Stimulated activated CD4-positive, alpha-beta T cell treated with anti-CD3 and anti-CD28 coated beads, TNF-alpha, amount 100 ng/mL, for 24 hours (primary cell): Measurements from ENCODE around the gene SAMD8.
"Not testable (repeated sequence)": the region's sequence is repeated elsewhere in the genome, so short reads cannot be mapped to it uniquely, and the experiment has no call there.

Experiments used
- DNase-seq, 3 experiments: peaks; one replicate each; pipeline ENCODE4 v3.0.0-alpha.2; 2020; ENCODE audit warnings: low read depth in 3 of 3

The SAMD8 gene

DNA sequence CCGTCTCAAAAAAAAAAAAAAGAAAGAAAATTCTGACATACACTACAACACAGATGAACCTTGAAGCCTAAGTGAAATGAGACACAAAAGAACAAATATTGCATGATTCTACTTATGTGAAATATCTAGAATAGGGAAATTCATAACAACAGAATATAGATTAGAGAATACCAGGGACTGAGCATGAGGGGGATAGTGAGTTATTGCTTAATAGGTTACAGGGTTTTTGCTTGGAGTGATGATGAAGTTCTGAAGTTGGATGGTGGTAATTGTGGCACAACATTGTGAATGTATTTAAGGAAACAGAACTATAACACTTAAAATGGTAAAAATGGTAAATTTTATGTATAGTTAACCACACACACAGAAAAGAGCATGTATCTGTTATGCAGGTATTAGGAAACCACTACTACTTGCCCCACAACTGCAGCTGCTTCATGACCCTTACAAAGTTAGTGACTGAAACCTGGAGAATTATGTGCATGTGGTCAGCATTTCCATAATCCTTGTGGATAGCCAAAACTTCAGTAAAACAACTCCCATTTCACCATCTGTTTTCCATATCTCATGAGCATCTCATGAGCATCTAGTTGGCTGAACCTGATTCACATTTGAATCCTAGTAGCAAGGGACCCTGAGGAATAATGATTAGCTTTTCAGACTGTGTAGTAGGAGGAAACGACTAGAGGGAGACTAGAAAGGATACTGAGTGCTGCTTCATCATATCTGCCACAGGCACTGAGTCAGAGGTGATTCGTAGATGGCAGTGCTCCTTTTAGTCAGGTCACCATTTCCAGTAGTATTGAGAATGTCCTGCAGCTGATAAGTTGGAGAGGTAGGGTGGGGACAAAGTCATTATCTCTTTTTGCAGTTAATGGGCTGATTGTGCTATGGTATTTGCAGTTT lies 26.3 kb downstream of the SAMD8 start:
- DNase-seq, result peak in 1 of 3 experiments; percentile 22

DNA sequence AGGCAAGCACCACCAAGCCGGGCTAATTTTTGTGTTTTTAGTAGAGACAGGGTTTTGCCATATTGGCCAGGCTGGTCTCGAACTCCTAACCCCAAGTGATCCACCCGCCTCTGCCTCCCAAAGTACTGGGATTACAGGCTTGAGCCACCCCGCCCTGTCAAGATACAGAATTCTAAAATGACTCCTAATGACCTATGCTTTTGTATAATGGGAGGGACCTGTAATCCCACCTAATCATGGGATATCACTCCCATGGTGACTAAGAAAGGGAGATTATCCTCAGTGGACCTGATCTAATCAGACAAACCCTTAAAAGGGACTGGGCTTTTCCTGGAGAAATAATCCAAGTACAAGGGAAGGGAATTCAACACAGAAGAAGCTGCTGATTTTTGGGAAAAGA lies 28.8 kb downstream of the SAMD8 start:
- DNase-seq, result no peak

DNA sequence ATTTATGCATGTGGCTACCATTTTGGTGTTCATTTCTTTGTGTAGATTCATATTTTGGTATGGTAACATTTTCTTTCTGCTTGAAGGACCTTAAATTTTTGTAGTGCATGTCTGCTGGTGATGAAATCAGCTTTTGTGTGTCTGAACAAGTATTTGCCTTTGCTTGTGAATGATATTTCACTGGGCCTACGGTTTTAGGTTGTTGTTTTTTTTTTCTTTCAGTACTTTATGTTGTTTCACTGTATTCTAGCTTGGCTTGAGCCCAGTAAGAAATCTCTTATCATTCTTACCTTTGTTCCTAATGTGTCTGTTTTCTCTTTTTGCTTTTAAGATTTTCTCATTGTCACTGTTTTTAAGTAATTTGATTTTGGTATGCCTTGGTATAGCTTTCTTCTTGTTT lies 31.9 kb downstream of the SAMD8 start:
- no peak for DNase-seq

DNA sequence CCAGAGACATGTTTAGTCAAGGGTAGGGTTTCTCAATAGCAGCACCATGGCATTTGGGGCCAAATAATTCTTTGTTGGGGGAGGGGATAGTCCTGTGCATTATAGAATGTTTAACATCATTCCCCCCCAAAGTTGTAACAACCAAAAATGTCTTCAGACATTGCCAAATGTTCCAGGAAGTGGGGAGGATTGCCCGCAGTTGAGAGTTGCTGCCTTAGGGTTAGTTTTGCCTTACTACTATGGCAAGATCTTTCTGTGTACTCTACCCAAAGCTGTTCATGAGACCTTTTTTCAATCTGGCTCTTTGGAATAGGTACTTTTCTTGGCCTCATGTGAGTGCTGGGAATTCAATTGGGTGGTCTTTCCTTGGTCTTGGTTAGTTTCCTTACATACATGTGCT lies 34.1 kb downstream of the SAMD8 start:
- DNase-seq, result no peak

DNA sequence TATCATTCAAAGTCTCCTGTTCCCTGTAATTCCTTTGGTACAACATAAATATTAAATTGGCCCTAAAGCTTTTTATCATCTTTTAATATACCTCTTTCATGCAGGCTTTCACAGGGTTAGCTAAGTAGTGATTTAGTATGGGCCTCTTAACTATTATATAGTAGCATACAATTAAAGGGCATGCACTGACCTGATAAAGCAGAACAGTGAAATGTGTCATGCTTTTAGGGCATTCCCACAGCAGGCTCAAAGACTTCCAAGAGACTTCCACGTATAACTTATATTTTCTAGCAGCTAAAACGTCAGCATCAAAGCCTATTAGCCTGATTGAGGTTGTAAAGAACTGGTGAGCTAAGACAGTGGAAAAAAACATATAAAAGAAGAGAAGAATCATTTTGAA lies 35.3 kb downstream of the SAMD8 start:
- no peak for DNase-seq

DNA sequence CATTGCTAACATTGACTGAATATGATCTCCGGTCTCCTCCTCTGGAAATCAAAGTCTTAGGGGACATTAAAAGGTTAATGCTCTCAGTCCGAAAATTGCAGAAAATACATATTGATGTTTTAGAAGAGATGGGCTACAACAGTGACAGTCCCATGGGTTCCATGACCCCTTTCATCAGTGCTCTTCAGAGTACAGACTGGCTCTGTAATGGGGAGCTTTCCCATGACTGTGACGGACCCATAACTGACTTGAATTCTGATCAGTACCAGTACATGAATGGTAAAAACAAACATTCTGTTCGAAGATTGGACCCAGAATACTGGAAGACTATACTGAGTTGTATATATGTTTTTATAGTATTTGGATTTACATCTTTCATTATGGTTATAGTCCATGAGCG lies 39.2 kb downstream of the SAMD8 start:
- no peak for DNase-seq

DNA sequence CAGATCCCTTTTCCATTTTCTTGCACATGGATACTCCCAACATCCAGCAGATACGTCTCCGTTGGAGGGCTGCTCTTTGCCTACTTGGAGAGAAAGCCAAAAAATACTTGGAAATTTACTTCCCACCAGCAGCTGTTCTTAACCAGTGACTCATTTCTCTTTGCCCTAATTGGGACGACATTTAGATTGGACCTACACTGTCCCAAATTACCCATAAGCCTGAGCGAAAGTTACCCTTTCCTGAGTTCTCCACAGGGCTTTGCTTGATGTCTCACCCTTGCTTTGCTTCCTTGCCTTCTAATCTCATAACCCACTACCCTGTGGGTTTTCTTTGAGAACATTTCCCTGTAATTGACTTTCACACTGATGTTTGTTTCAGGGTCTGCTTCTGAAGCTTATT lies 48.1 kb downstream of the SAMD8 start:
- DNase-seq, result no peak

DNA sequence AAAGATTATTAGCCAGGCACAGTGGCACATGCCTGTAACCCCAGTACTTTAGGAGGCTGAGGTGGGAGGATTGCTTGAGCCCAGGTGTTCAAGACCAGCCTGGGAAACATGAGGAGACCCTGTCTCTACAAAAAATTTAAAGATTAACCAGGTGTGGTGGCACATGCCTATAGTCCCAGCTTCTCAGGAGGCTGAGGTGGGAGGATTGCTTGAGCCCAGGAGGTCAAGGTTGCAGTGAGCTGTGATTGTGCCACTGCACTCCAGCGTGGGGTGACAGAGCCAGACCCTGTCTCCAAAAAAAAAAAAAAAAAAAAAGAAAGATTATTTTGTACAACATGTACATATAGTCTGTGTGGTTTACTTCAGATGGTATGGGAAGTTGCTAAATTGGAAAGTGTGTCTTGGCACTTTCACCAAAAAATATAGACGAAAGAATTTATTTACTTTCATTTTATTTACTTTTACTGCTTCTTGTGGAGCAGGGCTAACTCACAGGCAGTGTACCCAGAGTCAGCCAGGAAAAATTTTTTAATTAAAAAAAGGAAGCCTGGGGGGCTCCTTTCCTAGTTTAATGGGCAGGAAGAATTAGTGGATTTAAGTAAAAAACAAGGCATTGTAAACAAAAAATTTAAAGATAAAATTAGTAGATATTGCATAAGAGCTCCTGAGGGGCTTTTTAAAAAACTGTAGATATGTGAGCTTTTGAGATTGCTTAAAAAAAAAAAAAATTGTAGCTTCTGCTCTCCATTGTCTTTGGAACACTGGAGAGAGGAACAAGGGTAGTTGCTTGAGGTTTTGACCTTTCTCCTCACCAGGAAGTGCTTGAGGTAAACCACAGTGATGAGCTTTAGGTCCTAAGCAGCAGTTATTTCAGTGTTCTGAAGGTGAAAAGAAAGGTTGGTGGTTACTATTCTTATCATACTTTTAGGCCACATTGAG lies 54.5 kb downstream of the SAMD8 start:
- DNase-seq, result no peak

DNA sequence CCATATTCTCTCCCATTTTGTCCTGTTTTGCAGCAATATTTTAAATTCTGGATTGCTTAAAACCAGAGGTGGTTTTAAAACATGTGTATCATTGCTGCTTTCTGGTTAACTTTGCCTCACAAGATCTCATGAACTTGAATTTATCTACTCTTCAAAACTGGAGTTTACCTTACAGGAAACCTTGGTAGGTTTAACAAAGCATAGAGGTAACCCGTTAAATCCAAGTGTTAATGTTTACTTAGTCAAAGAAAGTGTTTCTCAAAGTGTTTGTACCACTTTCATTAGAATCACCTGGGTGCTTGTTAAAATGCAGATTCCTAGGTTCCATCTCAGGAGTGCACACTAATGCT lies 55.1 kb downstream of the SAMD8 start:
- DNase-seq, result no peak

DNA sequence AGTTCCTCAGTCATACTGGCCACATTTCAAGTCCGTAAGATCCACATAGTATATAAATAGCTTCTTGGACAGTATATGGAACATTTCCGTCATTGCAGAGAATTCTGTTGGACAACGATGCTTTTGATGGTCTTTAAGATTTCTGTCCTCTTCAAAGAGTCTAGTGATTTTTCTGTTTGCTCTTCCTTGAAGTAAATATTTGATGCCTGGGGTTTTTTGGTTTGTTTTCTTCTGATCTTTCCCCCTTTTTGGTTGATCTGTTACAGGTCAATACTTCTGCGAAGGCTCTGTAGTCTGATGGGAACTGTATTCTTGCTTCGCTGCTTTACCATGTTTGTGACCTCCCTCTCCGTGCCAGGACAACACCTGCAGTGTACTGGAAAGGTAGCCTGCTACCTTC lies 56.8 kb downstream of the SAMD8 start:
- DNase-seq, result no peak

DNA sequence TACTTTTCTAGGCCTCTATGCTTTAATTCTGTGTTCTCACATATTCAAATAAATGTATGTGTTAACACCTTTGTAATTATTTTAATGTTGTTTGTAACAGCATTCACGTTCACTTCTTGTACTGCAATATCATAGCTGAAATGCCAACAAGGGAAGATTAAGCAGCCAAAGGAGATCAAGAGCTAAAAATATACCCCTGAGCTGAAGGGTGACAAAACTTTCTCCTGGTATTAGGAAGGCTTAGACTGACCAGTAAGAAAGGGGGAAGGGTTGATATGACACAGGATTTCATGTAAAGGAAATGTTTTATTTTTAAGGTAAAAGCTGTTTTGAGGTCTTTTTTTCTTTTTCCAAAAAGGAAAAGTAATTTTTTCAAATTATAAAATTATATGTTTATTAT lies 58.8 kb downstream of the SAMD8 start:
- no peak for DNase-seq

DNA sequence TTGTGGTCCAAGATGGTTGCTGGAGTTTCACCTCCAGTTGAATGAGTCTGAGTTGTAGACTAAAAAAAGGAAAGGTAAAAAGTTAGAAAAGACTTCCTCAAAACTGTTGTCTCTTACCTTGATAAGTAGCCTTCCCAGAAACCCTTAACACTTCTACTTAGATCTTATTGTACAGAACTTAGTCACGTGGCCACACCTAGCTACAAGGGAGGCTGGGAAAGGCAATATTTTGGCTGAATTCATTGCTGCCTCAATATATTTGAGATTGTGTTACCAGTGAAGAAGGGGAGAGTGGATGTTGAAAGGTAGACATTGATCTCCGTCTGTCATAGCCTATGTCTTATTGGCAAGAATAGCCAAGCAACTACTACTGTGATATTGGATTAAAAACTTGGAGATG lies 63.6 kb downstream of the SAMD8 start:
- DNase-seq, result no peak

DNA sequence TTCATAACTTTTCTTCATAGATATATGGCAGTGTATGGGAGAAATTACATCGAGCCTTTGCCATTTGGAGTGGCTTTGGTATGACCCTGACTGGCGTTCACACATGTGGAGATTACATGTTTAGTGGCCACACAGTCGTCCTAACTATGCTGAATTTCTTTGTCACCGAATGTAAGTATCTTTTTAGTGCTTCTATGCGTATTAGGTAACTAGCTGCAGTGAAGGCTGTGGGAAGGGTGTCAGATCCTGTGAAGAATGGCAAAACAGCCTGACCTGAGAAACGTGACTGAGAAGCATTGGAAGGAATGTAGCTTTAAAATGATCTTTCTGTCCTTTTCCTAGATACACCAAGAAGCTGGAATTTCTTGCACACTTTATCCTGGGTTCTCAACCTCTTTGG lies 64.6 kb downstream of the SAMD8 start:
- no peak for DNase-seq

DNA sequence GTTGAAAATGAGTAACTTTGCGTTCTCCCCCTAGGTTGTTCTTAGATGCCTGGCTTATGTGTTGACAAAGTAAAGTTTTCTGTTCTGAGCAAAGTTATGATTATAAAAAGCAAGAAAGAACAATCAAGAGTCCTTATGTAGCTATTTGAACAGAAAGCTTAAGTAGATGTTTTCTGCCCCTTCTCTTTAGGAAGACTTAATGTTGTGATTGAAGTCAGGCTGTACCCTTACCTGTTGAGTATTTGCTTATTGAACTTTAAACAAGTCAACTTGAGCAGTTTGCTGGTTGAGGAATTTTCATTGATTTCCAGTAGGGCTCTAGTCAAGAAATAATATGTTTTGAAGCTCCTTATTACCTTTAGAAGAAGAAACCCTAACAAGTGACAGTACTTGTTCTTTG lies 65.3 kb downstream of the SAMD8 start:
- no peak for DNase-seq

DNA sequence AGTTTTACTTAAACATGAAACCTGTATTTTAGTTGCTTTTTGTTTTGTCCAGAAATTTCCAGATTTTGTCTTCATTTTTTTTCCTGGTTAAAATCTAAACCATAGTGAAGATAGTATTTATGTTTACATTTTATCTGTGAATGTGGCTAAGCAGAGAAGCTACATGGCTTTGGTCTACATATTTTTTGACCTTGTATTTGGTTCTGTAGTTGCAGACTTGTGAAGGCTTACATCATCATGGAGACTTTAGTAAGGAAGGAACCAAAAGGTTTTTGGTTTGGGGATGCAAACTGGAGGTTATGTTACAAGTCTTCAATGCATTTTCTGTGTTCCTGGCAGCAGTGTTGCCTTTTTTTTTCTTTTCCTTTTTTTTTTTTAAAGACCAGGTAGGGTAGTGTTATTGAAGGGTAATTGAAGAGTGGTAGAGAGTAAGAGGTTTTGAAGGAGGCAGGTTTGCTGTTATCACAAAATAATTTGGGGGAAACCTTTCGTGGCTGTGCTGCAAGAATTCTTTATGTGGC lies 68.3 kb downstream of the SAMD8 start:
- no peak for DNase-seq

DNA sequence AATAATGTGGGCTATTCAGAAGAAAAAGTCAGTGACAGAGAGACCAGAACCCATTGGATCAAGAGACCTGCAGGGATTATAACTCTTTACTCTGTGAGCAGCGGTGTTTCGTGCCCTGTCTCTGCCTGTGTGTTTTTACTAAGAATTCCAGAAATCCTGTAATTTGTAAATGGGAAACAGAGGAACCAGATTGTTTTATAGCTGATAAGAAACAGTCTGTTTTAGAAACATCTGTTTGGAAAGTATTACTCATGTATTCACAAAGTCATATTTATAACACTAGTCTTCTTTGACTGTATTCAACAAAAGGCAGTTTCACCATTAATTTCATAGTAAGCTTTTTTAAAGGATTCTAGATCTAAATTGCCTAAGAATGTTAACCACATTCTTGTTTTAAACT lies 69.1 kb downstream of the SAMD8 start:
- no peak for DNase-seq

DNA sequence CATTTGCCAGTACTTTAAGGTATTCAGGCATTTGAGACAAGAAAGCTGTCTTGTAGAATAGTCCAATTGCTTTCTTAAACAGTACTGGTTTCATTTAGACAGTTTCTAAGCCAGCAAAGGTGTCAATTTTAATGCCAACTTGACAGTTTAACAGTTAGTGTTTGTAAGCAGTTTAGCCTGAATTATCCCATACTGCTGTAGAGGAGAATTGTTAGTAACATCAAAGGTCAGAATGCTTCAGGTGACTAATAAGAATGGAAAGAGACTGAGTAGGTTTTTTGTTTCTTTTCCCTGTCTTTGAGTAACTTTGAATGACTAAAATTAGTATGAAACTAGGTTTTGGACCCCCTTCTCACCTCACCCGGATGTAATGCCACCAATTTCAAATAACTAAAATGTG lies 69.6 kb downstream of the SAMD8 start:
- DNase-seq, result no peak

DNA sequence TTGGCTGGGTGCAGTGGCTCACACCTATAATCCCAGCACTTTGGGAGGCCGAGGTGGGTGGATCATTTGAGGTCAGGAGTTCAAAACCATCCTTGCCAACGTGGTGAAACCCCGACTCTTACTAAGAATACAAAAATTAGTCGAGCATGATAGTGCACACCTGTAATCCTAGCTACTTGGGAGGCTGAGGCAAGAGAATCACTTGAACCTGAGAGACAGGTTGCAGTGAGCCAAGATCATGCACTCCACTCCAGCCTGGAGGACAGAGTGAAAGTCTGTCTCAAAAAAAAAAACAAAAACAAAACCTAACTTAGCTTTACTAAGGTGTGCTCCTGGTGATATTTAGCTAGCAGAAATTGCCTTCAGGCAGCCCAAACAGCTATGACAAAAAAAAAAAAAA lies 74.9 kb downstream of the SAMD8 start:
- DNase-seq, result no peak

DNA sequence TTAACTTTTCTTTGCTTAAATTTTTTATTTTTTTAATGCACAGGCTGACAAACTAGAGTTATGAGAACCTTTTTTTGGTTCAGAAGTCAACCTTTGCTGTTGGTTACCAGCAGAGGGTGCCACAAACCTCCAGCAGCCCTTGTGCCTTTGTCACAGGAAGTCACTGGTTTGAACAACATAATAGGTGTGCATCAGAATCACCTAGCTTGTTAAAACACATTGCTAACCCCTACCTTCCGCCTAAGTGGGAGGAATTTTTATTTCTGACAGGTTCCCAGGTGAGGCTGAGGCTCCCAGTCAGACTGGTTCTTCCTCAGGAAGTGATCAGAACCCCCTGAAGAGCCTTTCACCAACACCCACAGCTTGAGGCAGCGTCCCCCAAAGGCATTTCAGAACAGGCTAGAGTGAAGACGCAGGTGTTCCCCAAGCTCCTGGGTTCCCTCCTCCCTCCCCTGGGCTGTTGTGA lies 76.5 kb downstream of the SAMD8 start:
- peak in 2 of 3 experiments; percentile 31 to 54 for DNase-seq

DNA sequence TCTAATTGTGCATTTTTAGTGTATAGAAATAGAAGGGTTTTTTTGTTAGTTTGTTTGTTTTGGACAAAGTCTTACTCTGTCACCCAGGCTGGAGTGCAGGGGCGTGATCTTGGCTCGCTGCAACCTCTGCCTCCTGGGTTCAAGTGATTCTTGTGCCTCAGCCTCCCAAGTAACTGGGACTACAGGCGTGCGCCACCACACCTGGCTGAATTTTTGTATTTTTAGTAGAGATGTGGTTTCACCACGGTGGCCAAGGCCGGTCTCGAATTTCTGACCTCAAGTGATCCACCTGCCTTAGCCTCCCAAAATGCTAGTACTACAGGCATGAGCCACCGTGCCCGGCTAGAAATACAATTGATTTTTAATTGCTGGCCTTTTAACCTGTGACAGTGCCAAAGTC lies 77.1 kb downstream of the SAMD8 start:
- not testable (repeated sequence) for DNase-seq

DNA sequence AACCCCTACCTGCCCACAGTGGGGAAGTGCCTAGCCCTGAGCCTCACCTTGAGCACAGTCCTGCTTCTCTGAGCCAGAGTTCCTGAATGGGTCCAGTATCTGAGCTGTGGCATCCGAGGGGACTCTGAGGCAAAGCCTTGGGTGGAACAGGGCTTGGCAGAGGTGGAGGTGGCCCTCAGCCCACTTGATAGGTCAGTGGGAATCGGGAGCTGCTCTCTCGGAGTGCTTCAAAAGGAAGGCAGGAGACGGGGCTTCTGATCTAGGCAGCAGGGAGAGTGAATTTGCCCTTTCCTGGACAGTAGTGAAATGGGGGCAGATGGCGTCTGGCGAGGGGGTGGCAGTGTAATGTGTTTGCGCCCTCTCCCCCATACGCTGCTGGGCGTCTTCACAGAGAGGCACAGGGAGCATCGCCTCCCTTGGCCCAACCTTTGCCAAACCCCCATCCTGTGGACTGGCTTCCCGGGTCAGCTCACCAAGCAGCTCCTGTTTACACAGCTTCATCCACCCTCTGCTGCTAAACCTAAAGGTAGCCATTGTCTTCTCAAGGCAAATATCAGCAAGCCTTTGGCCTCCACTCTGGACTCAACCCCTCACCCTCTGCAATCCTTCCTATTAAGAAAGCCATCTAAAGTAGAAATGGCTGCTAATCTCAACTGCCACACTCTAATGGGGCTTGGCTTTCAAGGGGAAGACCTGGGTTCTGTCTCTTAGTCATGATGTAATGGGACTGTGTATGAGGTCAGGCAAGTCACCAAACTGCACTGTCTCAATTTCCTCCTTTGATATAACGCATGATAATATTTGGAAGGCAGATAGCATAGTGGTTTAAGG lies 78.0 kb downstream of the SAMD8 start:
- DNase-seq, result no peak
